Measurements from ENCODE around the gene PRKAG1.

Gene PRKAG1

GRCh38 chr12:48967991-48968390 is 50.6 kb downstream of the PRKAG1 start:
- no peak for TF ChIP-seq CTCF (IDR thresholded peaks at IDR 0.05; ENCODE audit: low read depth, low read length)
- H3K4me3 ChIP-seq (ENCODE audit: low read depth, low read length), result no peak overlapping the region

DNA sequence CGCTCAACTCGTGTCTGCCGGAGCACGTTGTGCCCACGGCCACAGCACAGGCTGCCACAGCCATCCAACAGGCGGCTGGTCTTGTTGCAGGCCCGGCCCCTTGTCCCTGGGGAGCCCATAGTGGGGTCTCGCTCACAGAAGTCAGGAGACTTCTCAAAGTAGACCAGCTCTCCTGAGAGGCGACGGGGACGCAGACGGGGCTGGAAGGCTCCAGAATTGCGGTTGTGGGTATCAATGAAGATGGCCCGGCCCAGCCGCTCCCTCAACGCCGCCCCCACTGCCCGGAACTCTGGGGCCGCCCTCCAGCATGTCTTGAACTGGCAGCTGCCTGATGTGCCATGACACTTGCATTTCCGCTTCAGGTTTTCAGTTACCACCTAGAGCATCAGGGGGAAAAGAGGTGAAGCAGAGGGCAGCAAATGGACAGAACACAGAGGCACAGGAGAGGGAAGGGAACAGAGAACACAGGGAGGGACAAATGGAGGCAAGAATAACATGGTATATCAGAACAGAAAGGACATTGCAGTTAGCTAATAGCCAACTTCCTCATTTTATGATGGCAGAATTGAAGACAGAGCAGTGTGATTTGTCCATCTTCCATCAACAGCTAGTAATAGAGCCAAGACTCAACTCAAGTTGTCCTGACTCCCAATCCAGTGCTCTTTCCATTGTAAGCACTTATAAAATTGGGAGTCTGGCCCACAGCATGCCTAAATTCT is 52.2 kb downstream of the PRKAG1 start:
- TF ChIP-seq CTCF (IDR thresholded peaks at IDR 0.05; ENCODE audit: low read depth, low read length), result no peak
- H3K4me3 ChIP-seq (ENCODE audit: low read depth, low read length), result no peak overlapping the region

DNA sequence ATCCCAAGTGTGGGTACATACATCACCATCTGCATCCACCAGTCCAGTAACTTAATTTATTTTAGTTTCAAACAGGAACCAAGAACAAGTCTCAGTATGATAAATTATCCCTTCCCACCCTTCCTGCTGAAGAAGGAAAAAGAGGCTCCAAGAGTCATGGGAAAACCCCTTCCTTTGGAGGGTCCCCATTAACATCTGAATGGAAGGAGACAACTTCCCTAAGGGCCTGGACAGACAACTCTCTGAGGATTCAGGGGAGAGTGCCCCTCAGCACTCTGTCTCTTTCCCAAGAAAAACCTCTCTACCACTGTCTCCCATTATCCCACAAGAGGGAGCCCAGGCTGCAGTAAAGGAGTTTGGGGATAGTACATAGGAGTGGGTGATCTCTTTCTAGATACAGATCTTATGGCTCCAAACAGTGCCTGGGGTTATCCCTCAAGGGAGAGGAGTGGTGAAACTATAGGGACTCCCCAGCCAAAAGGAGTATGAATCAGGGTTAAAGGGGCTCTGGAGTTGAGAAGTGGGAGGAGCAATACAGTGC is 53.2 kb downstream of the PRKAG1 start:
- H3K4me3 ChIP-seq (ENCODE audit: low read depth, low read length), result no peak overlapping the region
- peak; percentile 40; the same call in 1 of the 2 replicates for TF ChIP-seq CTCF (IDR thresholded peaks at IDR 0.05; ENCODE audit: low read depth, low read length)

DNA sequence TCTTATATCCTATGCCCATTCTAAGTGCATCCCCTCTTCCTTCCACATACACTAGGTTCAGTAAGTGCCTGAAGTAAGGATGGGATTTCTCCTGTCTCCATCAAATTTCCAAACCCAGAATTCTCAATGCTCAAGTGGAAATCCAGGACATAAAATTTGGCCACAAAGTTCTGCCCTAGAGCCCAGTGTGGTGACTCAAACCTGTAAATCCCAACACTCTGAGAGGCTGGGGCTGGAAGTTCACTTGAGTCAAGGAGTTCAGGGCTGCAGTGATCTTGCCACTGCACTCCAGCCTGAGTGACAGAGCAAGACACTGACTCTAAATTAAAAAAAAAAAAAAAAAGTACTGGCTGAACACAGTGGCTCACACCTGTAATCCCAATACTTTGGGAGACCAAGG is 56.8 kb downstream of the PRKAG1 start:
- H3K4me3 ChIP-seq (ENCODE audit: low read depth, low read length), result no peak overlapping the region
- no peak for TF ChIP-seq CTCF (IDR thresholded peaks at IDR 0.05; ENCODE audit: low read depth, low read length)

DNA sequence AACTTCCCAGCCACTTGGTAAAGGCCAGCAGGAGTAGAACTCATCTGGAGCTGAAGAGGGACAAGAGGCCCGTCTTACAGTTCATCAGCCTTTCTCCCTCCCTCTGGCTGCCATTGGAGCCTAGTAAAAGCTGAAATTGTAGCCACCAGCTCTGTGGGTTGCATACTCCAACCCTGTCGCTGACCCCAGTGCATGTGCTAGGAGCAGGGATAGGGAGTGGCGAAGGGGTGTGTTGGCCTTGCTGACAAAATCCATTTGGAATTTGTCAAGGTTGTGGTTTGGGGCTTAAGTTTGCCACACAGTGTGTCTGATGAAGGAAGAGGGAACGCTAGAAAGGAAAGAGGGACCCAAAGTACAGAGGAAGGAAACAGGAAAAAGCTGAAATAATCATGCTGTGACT is 57.2 kb downstream of the PRKAG1 start:
- TF ChIP-seq CTCF (IDR thresholded peaks at IDR 0.05; ENCODE audit: low read depth, low read length), result no peak

GRCh38 chr12:48960834-48961233 is 57.7 kb downstream of the PRKAG1 start:
- H3K4me3 ChIP-seq (ENCODE audit: low read depth, low read length), result no peak overlapping the region
- no peak for TF ChIP-seq CTCF (IDR thresholded peaks at IDR 0.05; ENCODE audit: low read depth, low read length)

More for the DNA sequence above, 57.2 kb downstream of the PRKAG1 start:
- no peak overlapping the region for H3K4me3 ChIP-seq (ENCODE audit: low read depth, low read length)

- TF ChIP-seq CTCF (IDR thresholded peaks at IDR 0.05; ENCODE audit: low read depth, low read length), result no peak
- peak overlapping the region; percentile 81 for H3K4me3 ChIP-seq (ENCODE audit: low read depth, low read length)
These were observed 60.6 kb downstream of the PRKAG1 start for GRCh38 chr12:48958049-48958388.

Measured in WI38 (cell line).